NB4 (cell line): ENCODE results near the gene JAKMIP1.

Experiments
- TF ChIP-seq, protein P1 (sequence below): IDR thresholded peaks from one replicate; pipeline ENCODE4 v1.5.1; 2012; ENCODE audit warnings: low read depth, low read length
- TF ChIP-seq, protein P2 (sequence below): IDR thresholded peaks from 2 replicates; pipeline ENCODE4 v1.6.1; 2011; ENCODE audit warnings: low read depth, low read length

DNA sequence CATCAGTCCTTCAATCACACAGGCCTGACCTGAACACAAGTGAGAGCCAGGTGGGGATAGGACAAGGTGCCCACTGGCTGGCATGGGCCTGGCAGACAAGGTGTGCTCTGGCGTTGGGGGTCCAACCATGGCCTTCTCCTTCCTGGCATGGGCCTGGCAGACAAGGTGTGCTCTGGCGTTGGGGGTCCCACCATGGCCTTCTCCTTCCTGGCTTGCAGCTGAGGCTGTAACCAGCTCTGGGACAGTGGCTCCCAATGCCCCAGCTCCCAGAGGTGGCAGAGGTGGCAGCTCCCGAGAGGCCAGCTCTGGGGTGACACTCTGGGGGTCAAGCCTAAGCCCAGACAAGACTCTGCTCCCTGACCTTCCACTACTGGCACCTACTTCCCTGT lies 62.6 kb downstream of the JAKMIP1 start:
- TF ChIP-seq, protein P1, sequence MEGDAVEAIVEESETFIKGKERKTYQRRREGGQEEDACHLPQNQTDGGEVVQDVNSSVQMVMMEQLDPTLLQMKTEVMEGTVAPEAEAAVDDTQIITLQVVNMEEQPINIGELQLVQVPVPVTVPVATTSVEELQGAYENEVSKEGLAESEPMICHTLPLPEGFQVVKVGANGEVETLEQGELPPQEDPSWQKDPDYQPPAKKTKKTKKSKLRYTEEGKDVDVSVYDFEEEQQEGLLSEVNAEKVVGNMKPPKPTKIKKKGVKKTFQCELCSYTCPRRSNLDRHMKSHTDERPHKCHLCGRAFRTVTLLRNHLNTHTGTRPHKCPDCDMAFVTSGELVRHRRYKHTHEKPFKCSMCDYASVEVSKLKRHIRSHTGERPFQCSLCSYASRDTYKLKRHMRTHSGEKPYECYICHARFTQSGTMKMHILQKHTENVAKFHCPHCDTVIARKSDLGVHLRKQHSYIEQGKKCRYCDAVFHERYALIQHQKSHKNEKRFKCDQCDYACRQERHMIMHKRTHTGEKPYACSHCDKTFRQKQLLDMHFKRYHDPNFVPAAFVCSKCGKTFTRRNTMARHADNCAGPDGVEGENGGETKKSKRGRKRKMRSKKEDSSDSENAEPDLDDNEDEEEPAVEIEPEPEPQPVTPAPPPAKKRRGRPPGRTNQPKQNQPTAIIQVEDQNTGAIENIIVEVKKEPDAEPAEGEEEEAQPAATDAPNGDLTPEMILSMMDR, result no peak
- TF ChIP-seq, protein P2, sequence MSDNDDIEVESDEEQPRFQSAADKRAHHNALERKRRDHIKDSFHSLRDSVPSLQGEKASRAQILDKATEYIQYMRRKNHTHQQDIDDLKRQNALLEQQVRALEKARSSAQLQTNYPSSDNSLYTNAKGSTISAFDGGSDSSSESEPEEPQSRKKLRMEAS, result no peak
